GM18526 (cell line): ENCODE data around the gene DNTTIP2.

Experiments
- POLR2A ChIP-seq: IDR thresholded peaks from 3 replicates; pipeline ENCODE4 v1.6.1; 2011; ENCODE audit not compliant: insufficient read length; ENCODE audit errors: extremely low read depth

DNTTIP2 gene

DNA sequence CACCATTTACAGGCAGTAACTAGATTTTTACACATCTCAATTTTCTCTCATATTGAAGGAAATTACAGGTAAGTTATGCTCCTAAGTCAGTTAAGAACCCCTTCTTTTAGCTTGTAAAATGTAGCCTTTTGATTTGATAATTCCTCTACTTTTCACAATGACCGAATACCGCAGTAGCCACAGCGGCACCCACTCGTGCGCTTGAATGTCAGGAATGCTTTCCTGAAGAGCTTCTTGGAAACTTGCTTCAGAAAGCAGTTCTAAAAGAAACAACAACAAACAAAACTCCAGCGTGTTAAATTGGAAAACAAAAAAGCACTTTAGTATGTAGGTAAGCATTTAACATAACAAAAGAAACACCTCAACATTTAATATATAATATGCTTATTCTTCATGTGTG lies 9.9 kb upstream of the DNTTIP2 start:
- TF ChIP-seq POLR2A = no peak

DNA sequence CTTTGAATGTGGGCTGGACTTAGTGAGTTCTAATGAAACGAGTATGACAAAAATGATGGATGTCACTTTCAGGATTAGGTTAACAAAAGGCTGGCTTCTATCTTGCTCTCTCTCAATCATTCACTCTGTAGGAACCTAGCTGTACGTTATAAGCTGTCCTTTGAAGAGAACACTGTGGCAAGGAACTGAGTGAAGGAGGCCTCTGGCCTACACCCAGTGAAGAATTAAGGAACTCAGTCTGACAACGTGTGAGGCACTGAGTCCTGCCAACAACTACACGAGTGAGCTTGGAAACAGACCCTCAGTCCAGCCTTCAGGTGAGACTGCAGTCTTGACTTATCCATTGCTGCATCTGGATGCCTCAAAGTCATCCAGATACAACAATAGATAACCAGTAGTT lies 3.3 kb upstream of the DNTTIP2 start:
- no peak for TF ChIP-seq POLR2A

DNA sequence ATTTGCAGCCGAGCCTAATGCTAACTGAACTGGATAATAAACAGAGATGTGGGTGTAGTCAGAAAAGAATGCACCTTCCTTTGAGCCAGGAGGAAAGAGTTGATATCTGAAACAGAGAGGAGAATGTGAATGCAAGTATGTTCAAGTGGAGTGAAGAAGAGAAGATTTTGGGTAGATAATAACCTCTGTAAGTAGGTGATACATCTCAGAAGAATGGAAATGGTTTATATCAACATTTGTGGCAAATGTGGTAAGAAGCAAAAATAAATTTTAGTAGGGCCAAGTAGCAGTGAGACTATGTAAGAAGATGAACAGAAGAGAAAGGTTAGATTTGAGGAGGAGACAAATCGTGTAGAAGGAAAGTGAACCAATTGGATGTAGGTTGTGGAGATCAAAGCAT lies 1.7 kb upstream of the DNTTIP2 start:
- no peak for TF ChIP-seq POLR2A

GRCh38 chr1:93878501-93878888 lies 511 bp downstream of the DNTTIP2 start:
- TF ChIP-seq POLR2A = no peak

GRCh38 chr1:93877529-93877928 lies 1.5 kb downstream of the DNTTIP2 start:
- TF ChIP-seq POLR2A = no peak

- no peak for TF ChIP-seq POLR2A
Measured at GRCh38 chr1:93876244-93876643, 2.8 kb downstream of the DNTTIP2 start.

DNA sequence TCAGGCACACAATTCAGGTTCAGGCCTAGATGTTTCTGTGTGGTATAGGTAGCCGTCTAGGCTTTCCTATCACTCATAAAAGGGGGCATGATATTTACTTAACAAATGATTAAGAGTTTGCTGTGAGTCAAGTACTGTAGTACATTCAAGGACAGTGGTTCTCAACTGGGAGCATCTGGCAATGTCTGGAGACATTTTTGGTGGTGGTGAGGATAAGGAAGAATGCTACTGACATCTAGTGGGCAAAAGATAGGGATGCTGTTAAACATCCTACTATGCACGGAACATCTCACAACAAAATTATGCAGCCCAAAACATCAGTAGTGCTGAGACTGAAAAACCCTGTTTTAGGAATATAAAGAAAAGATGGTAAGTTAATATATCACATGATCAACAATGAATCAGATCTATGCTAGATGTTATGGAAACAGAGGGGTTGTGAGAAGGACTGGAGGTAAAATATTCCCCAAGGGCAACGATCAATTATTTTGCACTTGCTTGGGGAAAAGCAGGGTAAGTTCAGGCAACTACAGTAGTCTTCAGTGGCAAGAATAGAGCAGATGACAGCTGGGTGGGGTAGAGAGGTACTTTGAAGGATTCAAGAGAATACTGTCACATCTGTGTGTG lies 4.9 kb downstream of the DNTTIP2 start:
- TF ChIP-seq POLR2A = no peak

- TF ChIP-seq POLR2A = no peak
Measured at GRCh38 chr1:93871366-93871765, 7.6 kb downstream of the DNTTIP2 start.

GRCh38 chr1:93869653-93870052 lies 9.4 kb downstream of the DNTTIP2 start:
- no peak for TF ChIP-seq POLR2A

DNA sequence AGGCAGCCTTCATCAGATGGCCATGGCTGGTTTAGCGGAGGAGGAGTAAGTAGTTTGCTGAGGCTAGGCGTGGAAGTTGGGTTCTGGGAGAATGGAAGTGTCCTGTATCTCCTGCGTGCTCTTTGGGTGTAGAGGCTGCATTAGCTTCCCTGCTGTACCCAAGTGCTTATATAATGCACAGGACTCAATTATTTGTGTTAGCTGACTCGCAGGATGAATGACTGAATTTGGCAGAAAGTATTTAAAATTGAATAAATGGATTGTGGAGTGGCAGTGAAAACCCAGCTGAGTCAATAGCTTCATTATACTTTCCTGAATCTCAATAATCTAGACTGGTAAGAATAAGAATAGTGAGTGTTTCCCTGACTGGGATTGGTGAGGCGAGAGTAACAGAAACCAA lies 13.8 kb downstream of the DNTTIP2 start:
- TF ChIP-seq POLR2A = no peak

- TF ChIP-seq POLR2A = no peak
Measured at GRCh38 chr1:93864175-93864574, 14.8 kb downstream of the DNTTIP2 start.

GRCh38 chr1:93853940-93854339 lies 25.1 kb downstream of the DNTTIP2 start:
- TF ChIP-seq POLR2A = no peak

GRCh38 chr1:93851878-93852277 lies 27.1 kb downstream of the DNTTIP2 start:
- no peak for TF ChIP-seq POLR2A

- TF ChIP-seq POLR2A = no peak
Measured at GRCh38 chr1:93851327-93851712, 27.7 kb downstream of the DNTTIP2 start.

DNA sequence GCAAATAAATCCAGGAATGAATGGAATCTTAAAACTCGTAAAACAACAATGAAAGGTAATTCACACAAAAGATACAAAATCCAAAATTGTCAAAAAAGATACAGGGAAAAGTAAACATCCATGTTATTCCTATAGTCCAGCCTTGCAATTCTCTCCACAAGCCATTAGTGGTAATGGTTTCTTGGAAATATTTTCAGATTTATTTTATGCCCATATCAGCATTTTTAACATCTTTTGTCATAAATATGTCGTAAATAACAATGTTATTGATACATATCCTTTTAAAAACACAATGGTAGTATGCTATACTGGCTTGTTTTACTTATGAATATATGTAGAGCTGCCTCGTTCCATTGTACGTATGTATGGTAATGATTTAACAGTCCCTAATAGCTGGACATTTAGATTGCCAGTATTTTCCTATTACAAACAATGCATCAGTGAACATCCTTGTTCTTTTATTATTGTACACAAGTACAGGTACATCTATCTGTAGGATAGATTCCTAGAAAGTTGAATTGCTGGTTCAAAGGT lies 30.6 kb downstream of the DNTTIP2 start:
- no peak for TF ChIP-seq POLR2A

DNA sequence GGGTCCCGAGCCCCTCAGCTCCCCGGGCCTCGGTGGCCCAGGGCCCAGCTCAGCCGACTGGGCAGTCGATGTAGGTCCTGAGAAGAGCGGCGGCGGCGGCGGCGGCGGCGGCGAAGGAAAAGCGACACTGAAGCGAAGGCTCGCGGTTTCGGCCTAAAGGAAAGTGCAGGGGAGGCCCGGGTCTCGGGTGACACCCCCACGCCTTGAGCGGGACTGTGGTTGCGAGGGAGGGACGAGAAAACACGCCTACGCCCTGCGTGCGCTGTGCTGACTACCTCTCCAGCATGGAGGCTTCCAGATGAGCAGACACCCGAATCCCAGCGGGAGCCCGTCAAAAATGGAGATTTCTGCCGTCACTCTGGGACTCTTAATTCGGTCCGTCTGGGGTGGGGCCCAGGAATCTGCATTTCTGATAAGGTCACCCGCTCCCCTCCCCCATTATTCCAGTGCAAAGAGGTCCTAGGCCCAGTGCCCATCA lies 31.2 kb downstream of the DNTTIP2 start:
- TF ChIP-seq POLR2A = no peak

- TF ChIP-seq POLR2A = no peak
Measured at GRCh38 chr1:93846992-93847810, 31.8 kb downstream of the DNTTIP2 start.
